ENCODE measurements around the gene TCHHL1.

TCHHL1 gene

DNA sequence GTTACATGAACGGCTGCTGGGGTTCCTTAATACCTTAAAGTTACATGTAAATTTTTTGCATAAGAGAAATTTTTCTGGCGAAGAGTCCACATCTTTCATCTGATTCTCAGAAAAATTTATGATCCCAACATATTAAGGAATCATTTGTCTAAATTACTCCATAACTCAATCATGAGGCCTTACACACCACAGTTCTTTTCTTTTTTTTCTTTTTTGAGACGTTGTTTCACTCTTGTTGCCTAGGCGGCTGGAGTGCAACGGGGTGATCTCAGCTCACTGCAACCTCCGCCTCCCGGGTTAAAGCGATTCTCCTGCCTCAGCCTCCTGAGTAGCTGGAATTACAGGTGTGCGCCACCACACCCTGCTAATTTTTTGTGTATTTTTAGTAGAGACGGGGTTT, 50.0 kb downstream of the TCHHL1 start:
- no peak for DNase-seq (ENCODE audit: low read depth)

GRCh38 chr1:152036267-152037216, 52.3 kb downstream of the TCHHL1 start, which contains the start of gene S100A11:
Gene S100A11 (minus strand): TSS chr1:152037004. CDS start chr1:152036915, 89 bp downstream.
- peak; percentile 91 for DNase-seq (ENCODE audit: low read depth)

- DNase-seq (ENCODE audit: low read depth): peak; percentile 61
Observed at GRCh38 chr1:152035539-152036266, 53.2 kb downstream of the TCHHL1 start.

GRCh38 chr1:152034654-152035538, 54.0 kb downstream of the TCHHL1 start:
- DNase-seq (ENCODE audit: low read depth): peak; percentile 87

DNA sequence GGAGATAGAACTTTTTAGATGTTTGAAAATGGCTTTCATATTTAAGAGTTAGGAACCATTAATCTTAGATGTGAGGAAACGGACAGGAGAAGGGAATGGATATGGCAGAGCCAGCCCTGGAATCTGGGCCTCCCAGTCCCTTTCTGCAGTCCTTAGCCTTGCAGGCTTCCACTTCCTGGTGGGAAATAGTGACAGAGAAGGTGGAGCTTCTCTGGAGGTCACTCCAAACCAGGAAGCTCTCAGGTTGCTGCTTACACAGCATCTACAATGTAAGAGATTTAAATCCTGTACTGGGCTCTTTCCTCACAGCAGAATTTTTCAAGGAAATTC, 54.6 kb downstream of the TCHHL1 start:
- no peak for DNase-seq (ENCODE audit: low read depth)
